WI38 (cell line): Measurements from ENCODE around the gene HHAT.

Experiments
- H3K4me3 ChIP-seq: 2 replicates; pipeline ENCODE4 v1.5.1; 2011; ENCODE audit warnings: low read depth, mild to moderate bottlenecking, control low read depth, low read length
- TF ChIP-seq, protein P1 (sequence below): IDR thresholded peaks from 2 replicates; pipeline ENCODE4 v1.5.1; 2012; ENCODE audit warnings: low read depth, mild to moderate bottlenecking, control low read depth, low read length

The HHAT gene

DNA sequence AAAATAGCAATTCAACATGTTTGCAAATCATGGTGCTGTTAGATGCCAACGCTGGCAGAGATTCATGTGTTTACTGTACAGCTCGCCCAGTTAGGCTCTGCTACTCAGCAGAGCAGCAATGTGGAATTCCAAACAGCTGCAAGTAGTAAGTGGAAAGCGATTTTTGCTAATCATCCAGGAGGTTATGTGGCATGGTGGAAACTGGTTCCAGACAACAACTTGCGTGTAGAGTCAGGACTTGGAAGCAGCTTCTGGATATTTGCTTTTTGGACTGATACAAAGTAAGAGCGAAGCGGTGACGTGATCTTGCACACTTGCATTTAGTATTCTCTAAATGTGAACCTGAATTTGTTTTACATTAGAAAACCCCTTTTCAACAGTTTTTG, 27.1 kb upstream of the HHAT start:
- TF ChIP-seq, protein P1, sequence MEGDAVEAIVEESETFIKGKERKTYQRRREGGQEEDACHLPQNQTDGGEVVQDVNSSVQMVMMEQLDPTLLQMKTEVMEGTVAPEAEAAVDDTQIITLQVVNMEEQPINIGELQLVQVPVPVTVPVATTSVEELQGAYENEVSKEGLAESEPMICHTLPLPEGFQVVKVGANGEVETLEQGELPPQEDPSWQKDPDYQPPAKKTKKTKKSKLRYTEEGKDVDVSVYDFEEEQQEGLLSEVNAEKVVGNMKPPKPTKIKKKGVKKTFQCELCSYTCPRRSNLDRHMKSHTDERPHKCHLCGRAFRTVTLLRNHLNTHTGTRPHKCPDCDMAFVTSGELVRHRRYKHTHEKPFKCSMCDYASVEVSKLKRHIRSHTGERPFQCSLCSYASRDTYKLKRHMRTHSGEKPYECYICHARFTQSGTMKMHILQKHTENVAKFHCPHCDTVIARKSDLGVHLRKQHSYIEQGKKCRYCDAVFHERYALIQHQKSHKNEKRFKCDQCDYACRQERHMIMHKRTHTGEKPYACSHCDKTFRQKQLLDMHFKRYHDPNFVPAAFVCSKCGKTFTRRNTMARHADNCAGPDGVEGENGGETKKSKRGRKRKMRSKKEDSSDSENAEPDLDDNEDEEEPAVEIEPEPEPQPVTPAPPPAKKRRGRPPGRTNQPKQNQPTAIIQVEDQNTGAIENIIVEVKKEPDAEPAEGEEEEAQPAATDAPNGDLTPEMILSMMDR: no peak
- H3K4me3 ChIP-seq: no peak overlapping the region

DNA sequence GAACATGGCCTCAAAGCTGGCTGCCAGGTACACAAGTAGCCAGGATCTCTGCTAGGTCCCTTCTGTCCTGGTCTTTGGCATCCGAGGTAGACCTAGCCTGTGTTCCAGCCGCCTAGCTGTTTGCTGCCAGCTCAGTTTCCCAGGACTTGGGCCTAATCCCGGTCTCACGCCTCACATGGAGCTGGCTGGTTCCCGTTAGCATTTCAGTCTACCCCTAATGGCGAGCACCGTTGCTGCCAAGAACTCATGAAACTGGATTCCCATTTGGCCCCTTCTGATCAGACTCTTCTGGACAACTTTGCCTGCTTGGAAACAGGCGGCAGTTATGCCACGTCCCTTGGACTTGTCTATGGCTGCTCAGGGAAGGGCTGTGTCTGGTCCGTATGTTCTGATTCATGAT, 26.2 kb upstream of the HHAT start:
- H3K4me3 ChIP-seq: no peak overlapping the region
- TF ChIP-seq, protein P1: no peak

DNA sequence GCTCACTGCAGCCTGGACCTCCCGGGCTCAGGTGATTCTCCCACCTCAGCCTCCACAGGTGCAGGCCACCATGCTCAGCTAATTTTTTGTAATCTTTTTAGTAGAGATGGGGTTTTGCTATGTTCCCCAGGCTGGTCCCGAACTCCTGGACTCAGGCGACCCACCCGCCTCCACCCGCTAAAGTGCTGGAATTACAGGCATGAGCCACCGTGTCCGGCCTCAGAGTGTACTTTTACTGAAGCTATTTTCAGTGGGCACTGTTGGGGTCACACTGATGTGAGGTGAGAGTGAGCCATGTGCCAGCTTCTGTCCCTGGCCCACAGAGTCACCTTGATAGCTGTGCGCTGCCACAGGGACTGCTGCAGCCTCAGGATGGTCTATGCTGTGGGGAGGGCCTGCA, 25.3 kb upstream of the HHAT start:
- TF ChIP-seq, protein P1: no peak

DNA sequence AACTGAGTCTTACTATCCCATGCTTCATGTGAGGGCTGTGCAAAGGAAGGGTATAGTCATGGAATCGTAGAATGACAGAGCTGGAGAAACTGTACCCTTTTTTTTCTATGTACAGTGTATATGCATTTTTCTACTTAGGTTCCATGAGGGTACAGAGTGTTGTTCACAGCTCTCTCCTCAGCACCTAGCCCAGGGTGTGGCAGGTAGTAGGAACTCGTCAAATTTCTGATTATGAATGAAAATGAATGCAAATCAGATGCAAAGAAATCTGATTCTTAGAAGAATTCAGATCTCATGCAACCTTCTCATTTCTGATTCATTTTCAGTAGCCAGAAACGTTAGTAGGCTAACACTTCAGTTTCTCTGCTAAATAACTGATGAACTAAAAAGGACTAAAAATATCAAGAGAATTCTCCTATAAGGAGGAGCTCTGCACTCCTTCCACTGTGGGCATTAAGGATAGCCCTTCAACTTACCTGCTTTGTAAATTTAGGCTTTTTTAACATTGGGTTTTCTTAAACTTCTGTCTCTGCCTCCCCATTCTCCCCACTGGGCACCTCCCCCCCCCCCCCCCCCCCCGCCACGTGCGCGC, 18.0 kb upstream of the HHAT start:
- no peak overlapping the region for H3K4me3 ChIP-seq
- TF ChIP-seq, protein P1: no peak

More for the DNA sequence above, 25.3 kb upstream of the HHAT start:
- H3K4me3 ChIP-seq: no peak overlapping the region

DNA sequence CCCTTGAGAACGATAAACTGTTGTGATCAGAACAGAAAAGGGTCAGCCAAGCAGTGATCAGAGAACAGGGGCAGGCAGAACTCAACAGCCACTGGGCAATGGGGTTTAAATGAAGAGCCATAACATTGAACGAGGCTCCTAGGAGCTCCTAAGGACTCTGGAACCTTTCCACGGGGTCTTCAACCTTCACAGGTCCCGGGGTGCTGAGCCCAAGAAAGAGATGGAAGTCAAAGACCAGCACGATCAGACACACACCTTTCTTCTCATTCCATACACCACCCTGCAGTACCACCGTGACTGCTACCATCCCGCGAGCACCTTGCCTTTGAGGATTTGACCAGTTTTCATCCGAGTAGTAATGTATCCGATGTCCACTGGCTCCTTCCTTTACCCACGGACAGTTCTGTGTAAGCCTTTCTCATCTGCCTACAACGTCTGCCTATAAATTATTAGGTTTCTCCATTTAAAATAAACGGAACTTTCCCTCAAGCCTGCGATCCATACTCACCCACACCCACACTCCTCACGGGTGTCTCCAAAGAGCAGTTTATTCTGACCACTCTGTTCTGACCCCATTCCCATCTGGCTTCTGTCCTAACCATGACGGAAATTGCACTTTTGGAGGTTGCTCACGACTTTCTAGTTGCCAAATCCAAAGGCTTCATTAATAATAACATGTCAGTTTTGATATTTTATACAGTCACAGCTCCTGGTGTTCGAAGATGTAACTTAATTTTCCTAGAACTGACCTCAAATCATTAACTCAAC, 16.8 kb upstream of the HHAT start:
- no peak overlapping the region; the same call in 1 of the 2 replicates for H3K4me3 ChIP-seq
- TF ChIP-seq, protein P1: no peak

DNA sequence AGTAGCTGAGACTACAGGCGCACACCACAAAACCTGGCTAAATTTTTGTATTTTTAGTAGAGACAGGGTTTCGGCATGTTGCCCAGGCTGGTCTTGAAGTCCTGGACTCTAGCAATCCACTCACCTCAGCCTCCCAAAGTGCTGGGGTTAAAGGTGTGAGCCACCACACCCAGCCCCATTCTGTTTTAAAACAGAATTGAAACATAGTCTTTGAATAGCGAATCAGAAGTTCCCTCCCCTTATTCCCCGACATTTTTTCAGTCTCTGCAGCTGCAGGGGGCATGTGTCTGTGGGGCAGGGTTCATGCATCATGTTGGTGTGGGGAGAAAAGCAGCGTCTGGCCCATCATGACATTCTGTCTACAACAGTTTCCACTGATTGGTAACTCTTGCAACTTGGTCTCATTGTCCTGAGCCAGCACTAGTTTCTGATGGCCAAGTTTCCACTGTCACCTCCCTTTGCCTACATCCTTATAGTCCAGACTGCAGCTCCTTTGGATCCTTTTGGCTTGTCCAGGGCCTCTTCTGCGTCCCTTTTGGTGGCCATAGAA, 15.6 kb upstream of the HHAT start:
- H3K4me3 ChIP-seq: no peak overlapping the region
- TF ChIP-seq, protein P1: no peak

DNA sequence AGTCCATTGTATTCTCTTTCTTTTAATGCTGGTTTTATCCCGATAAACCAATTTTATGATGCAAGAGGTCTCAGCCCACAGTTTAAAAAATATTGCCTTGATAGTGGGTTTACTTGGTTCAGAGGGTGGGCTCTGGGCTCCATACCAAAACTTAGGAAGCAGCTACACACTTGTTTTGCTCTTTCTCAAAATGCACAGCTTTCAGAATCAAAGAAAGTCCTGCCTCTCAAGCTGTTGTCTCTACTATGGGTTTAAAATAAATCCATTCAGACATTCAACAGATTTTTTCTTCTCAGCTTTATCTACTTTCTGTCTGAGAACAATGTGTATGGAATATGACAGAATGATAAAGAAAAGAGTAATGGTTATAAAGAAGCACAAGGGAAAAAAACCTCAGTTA, 14.8 kb upstream of the HHAT start:
- TF ChIP-seq, protein P1: no peak
- H3K4me3 ChIP-seq: no peak overlapping the region
